ENCODE data around the gene RHOA. TPM values are rescaled to one million over a fixed set of nuclear protein-coding genes. Genes with fewer than 3 reads are reported as not detected.

Gene RHOA
- total and polyA plus RNA-seq, 2 of the 8 experiments (the other 6 are each of a cell fraction or from before 2014, with no cell fraction given) = 176 to 397 TPM

DNA sequence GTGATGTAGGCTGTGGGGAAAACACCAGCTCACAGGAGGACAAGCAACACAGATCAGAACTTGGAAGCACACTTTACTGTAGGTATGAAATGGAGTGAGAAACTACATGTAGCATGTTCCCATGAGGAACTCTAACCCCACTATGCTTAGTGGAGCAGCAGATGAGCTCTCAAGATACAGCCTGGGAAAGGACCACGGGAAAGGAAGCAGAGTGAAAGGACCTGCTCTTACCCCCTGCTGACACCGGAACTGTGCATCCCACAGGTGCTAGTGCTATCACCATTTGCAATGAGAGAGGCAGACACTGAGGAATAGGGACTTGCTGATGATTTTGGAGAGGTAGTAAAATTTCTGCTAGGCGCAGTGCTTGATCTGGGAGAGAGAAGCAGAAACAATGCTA is 100.5 kb downstream of the RHOA start (continued):
- no peak for TF ChIP-seq RFX5 (IDR thresholded peaks at IDR 0.05; ENCODE audit: borderline replicate concordance, low read depth, low read length)
- TF ChIP-seq SUZ12 (IDR thresholded peaks at IDR 0.05; ENCODE audit: low read length) = no peak
- TF ChIP-seq SP4 (IDR thresholded peaks at IDR 0.05; ENCODE audit: low read length) = no peak
- no peak for TF ChIP-seq RXRA (IDR thresholded peaks at IDR 0.05; ENCODE audit: insufficient read depth, low read depth, low read length)
- TF ChIP-seq SP1 (IDR thresholded peaks at IDR 0.05; ENCODE audit: low read depth, low read length) = no peak
